Measurements from ENCODE around the gene FRMD1.

DNA sequence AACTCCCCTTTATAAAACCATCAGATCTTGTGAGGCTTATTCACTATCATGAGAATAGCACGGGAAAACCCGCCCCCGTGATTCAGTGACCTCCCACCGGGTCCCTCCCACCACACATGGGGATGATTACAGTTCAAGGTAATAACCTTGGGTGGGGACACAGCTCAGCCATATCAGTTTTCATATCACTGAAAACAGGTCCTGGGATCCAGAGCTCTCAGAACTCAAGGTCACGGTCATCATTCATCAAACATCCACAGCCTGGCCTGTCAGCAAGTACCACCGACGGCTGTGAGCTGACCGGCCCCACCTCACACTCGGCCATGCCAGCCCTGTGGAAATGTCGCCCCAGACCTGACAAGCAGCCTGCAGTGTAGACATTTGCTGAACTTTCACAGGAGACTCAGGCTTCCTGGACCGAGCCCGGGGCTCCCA, 14.1 kb upstream of the FRMD1 start:
- TF ChIP-seq, protein P1, sequence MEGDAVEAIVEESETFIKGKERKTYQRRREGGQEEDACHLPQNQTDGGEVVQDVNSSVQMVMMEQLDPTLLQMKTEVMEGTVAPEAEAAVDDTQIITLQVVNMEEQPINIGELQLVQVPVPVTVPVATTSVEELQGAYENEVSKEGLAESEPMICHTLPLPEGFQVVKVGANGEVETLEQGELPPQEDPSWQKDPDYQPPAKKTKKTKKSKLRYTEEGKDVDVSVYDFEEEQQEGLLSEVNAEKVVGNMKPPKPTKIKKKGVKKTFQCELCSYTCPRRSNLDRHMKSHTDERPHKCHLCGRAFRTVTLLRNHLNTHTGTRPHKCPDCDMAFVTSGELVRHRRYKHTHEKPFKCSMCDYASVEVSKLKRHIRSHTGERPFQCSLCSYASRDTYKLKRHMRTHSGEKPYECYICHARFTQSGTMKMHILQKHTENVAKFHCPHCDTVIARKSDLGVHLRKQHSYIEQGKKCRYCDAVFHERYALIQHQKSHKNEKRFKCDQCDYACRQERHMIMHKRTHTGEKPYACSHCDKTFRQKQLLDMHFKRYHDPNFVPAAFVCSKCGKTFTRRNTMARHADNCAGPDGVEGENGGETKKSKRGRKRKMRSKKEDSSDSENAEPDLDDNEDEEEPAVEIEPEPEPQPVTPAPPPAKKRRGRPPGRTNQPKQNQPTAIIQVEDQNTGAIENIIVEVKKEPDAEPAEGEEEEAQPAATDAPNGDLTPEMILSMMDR (IDR thresholded peaks at IDR 0.05 in 4 of 5, conservative IDR thresholded peaks at IDR 0.05 in 1 of 5): no peak
- no peak for TF ChIP-seq POLR2A (IDR thresholded peaks at IDR 0.05)

Measured in gastrocnemius medialis (tissue), 4 donors.